ENCODE data around the gene TMEM248. TPM values are rescaled to one million over a fixed set of nuclear protein-coding genes. Genes with fewer than 3 reads are reported as not detected.
"Not testable (repeated sequence)": the region's sequence is repeated elsewhere in the genome, so short reads cannot be mapped to it uniquely, and the experiment has no call there.

Gene TMEM248
- total RNA-seq, 1 donor from 2014 or later: 45.9 TPM

GRCh38 chr7:66930341-66930740 lies 9.3 kb downstream of the TMEM248 start:
- intact Hi-C loops (cut with DNase I): no loop called here
- DNase-seq (ENCODE audit: missing footprints) (no peak), ATAC-seq (no peak)

GRCh38 chr7:66933469-66933868 lies 12.4 kb downstream of the TMEM248 start:
- ATAC-seq: no peak
- DNase-seq (ENCODE audit: missing footprints): no peak
- intact Hi-C loops (cut with DNase I): no loop called here

- intact Hi-C loops (cut with DNase I): no loop called here
- DNase-seq (ENCODE audit: missing footprints) (no peak), ATAC-seq (no peak)
Observed at GRCh38 chr7:66937940-66938339, 16.9 kb downstream of the TMEM248 start.

GRCh38 chr7:66939325-66939724 lies 18.3 kb downstream of the TMEM248 start:
- no peak for DNase-seq (ENCODE audit: missing footprints)
- ATAC-seq: no peak
- intact Hi-C loops (cut with DNase I): no loop called here

GRCh38 chr7:66946545-66946944 lies 25.5 kb downstream of the TMEM248 start:
- no peak for DNase-seq (ENCODE audit: missing footprints)
- ATAC-seq: no peak
- intact Hi-C loops (cut with DNase I): no loop called here

- intact Hi-C loops (cut with DNase I): no loop called here
- ATAC-seq: no peak
- DNase-seq (ENCODE audit: missing footprints): no peak
Observed at GRCh38 chr7:66948480-66949109, 27.6 kb downstream of the TMEM248 start.

- intact Hi-C loops (cut with DNase I): no loop called here
- ATAC-seq: no peak
- no peak for DNase-seq (ENCODE audit: missing footprints)
Observed at GRCh38 chr7:66950311-66950710, 29.3 kb downstream of the TMEM248 start.

- intact Hi-C loops (cut with DNase I): no loop called here
Observed at GRCh38 chr7:66950763-66951162, 29.7 kb downstream of the TMEM248 start.

GRCh38 chr7:66952343-66953043 lies 31.5 kb downstream of the TMEM248 start:
- intact Hi-C loops (cut with DNase I): no loop called here
- DNase-seq (ENCODE audit: missing footprints) (no peak), ATAC-seq (no peak)

More at GRCh38 chr7:66950763-66951162, 29.7 kb downstream of the TMEM248 start:
- no peak for DNase-seq (ENCODE audit: missing footprints)
- no peak for ATAC-seq

GRCh38 chr7:66953044-66953427 lies 32.0 kb downstream of the TMEM248 start:
- ATAC-seq (no peak), DNase-seq (ENCODE audit: missing footprints) (no peak)
- intact Hi-C loops (cut with DNase I): no loop called here

- intact Hi-C loops (cut with DNase I): no loop called here
- no peak for ATAC-seq
- no peak for DNase-seq (ENCODE audit: missing footprints)
Observed at GRCh38 chr7:66957595-66958290, 36.7 kb downstream of the TMEM248 start.

GRCh38 chr7:66958538-66959350 lies 37.7 kb downstream of the TMEM248 start:
- ATAC-seq: no peak
- intact Hi-C loops (cut with DNase I): no loop called here
- DNase-seq (ENCODE audit: missing footprints): no peak

- DNase-seq (ENCODE audit: missing footprints) (no peak), ATAC-seq (no peak)
- intact Hi-C loops (cut with DNase I): no loop called here
Observed at GRCh38 chr7:66960192-66960591, 39.2 kb downstream of the TMEM248 start.

- intact Hi-C loops (cut with DNase I): no loop called here
- DNase-seq (ENCODE audit: missing footprints): no peak
- ATAC-seq: no peak
Observed at GRCh38 chr7:66961096-66961495, 40.1 kb downstream of the TMEM248 start.

GRCh38 chr7:66964411-66964810 lies 43.4 kb downstream of the TMEM248 start:
- intact Hi-C loops (cut with DNase I): no loop called here
- DNase-seq (ENCODE audit: missing footprints): no peak
- ATAC-seq: no peak

- ATAC-seq: no peak
- intact Hi-C loops (cut with DNase I): no loop called here
- no peak for DNase-seq (ENCODE audit: missing footprints)
Observed at GRCh38 chr7:66967029-66967428, 46.0 kb downstream of the TMEM248 start.

GRCh38 chr7:66969001-66969400 lies 48.0 kb downstream of the TMEM248 start:
- intact Hi-C loops (cut with DNase I); DNase-seq (ENCODE audit: missing footprints); ATAC-seq: not testable (repeated sequence)

GRCh38 chr7:66970310-66970709 lies 49.3 kb downstream of the TMEM248 start:
- ATAC-seq (no peak), DNase-seq (ENCODE audit: missing footprints) (no peak)
- intact Hi-C loops (cut with DNase I): no loop called here

- intact Hi-C loops (cut with DNase I): no loop called here
- DNase-seq (ENCODE audit: missing footprints) (no peak), ATAC-seq (no peak)
Observed at GRCh38 chr7:66974986-66975590, 54.1 kb downstream of the TMEM248 start.

All from Right ventricle myocardium inferior (tissue), 1 donor.